Subcutaneous abdominal adipose tissue (tissue), 5 donors: ENCODE results near the gene RGS12.
A peak's percentile ranks its signal among the peaks of the same experiment; 100 is the strongest.

Experiments used
- H3K27ac ChIP-seq: one replicate; pipeline ENCODE4 v1.7.0; 2013; ENCODE audit warnings: low read depth, mild to moderate bottlenecking, inconsistent platforms, low read length, moderate library complexity
- H3K27me3 ChIP-seq, 5 donors: one replicate each; pipeline ENCODE4 v1.7.0; 2013; ENCODE audit warnings: low read length in 5 of 5, inconsistent platforms in 1 of 5; ENCODE audit not compliant: control insufficient read depth in 5 of 5, insufficient read depth in 4 of 5
- H3K36me3 ChIP-seq, 5 donors: one replicate each; pipeline ENCODE4 v1.7.0; 2013; ENCODE audit warnings: low read length in 5 of 5; ENCODE audit not compliant: control insufficient read depth in 5 of 5, insufficient read depth in 5 of 5
- H3K4me1 ChIP-seq, 5 donors: one replicate each; pipeline ENCODE4 v1.7.0; 2013; ENCODE audit warnings: low read length in 5 of 5, mild to moderate bottlenecking in 3 of 5, moderate library complexity in 1 of 5; ENCODE audit not compliant: control insufficient read depth in 5 of 5, insufficient read depth in 5 of 5
- H3K4me3 ChIP-seq, 5 donors: one replicate each; pipeline ENCODE4 v1.7.0; 2013; ENCODE audit warnings: low read length in 5 of 5, low read depth in 1 of 5
- H3K9ac ChIP-seq, 5 donors: one replicate each; pipeline ENCODE4 v1.7.0; 2013; ENCODE audit warnings: low read length in 5 of 5, mild to moderate bottlenecking in 4 of 5, moderate library complexity in 3 of 5
- H3K9me3 ChIP-seq, 5 donors: one replicate each; pipeline ENCODE4 v1.7.0; 2013; ENCODE audit warnings: low read length in 5 of 5; ENCODE audit not compliant: control insufficient read depth in 5 of 5
- donor health status: healthy.
- donor health status: healthy.
- donor health status: healthy.
- donor health status: healthy.
- donor health status: healthy.

RGS12 gene

DNA sequence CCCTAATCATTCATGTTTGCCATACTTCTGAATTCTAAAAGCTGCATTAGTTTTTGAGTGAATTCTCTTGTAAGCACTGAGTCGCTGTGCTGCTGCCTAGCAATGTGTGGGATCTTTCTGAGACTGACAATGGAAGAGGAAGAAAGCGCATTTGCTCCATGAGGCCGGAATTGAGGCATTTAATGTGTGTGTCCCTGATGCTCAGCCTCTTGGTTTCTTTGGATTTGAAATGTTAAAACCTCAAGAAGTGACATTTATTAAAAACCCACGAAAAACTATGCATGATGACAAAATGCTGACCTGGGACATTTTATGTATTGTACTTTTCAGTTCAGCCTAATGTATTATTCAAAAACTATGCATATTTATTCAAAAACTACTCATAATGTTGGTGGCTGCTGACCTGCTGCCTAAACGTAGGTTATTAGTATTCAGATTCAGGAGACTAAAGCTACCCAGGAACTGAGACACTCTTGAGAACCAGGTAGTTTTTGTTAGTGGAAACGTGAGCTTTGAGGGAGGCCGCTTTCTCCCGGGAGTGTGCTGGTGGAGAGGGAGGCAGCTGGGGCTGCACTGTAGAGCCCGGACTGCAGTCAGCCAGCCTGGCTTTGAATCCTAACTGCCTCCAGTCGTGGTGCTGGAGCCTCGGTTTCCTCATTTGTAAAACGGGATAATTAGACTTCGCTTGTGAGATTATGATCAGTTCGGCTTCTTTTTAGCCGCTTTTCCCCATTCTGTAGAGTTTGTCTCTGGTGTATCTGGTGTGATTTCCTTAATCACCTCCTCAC lies 11.3 kb downstream of the RGS12 start:
- Histone ChIP-seq H3K9ac (peak overlapping the region in 2 of 5 donors; percentile 20 to 54), H3K36me3 (no peaks in the 10 kb centered on the region), H3K9me3 (no peaks in the 10 kb centered on the region), H3K27ac (no peak overlapping the region), H3K4me3 (peak overlapping the region in 4 of 5 donors; percentile 28 to 61 (median 49)), H3K4me1 (peaks cover 15 to 42% (median 34%) of the 10 kb centered on the region in 5 donors), H3K27me3 (no peaks in the 10 kb centered on the region)

DNA sequence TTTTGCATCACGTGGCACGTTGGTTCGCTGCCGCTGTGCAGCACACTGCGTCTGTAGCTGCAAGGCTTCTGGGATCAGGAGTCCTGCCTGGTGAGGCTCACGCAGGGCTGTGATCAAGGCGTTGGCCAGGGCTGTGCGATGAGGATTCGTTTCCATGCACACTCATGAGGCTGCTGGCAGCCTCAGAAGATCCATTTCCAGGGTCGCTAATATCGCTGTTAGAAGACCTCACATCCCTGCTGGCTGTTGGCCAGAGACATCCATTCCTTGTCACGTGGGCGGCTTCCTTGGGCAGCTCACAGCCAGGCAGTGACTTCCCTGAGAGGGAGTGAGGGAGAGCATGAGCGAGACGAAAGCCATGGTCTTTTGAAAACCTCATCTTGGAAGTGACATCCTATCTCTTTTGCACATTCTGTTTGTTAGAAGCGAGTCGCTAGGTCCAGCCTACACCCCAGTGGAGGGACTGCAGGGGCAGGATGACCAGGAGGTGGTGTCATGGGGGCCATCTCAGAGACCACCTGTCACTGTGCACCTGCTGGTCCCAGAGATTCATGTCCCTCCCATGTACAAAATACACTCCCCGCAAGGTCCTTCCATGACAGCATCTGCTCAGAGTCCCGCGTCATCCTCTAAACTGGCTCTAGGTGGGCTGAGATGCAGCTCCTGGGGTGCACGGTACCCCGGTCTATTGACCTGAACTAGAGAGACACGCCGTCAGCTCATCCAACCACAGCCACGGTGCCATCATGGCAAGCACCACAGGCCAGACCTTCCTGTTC lies 12.2 kb downstream of the RGS12 start:
- Histone ChIP-seq H3K27ac (no peak overlapping the region), H3K4me3 (peak overlapping the region; percentile 24 to 61 (median 45)), H3K36me3 (no peaks in the 10 kb centered on the region), H3K9ac (peak overlapping the region in 3 of 5 donors; percentile 6 to 54 (median 20)), H3K9me3 (no peaks in the 10 kb centered on the region), H3K4me1 (peaks cover 15 to 42% (median 25%) of the 10 kb centered on the region in 5 donors), H3K27me3 (no peaks in the 10 kb centered on the region)

DNA sequence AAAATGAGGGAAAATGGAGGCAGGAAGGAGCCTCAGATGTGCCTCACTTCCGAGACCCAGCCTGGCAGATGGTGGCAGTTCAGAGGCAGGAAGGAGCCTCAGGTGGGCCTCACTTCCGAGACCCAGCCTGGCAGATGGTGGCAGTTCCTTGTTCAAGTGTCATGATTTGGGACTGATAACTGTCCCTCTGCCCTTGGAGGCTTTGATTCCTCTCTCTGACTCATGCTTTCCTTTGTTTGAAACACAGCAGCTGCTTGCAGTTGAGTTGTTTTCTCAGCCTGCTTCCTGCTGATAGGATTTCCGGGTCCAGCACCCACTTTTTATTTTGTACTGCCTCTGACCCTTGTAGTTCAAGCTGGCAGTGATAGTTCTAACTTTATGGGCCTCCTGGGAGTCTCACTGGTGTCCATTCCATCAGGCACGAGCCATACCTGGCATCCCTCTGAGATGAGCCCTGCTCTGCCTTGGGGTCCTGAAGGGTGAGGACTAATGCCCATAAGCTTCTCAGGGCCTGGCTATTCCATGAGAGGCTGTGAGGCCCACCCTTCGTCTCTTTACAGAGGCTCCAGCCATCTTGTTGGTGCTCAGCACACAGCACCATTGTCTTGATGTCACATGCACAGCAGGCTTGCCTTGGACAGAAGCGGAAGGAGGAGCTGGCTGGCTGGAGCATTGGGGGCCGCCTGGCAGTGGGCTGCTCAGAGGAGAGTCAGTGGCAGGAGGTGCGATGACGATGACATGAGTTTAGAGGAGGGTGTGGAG lies 13.0 kb downstream of the RGS12 start:
- H3K27me3 ChIP-seq = no peaks in the 10 kb centered on the region
- no peak overlapping the region for H3K4me3 ChIP-seq
- no peaks in the 10 kb centered on the region for H3K36me3 ChIP-seq
- H3K27ac ChIP-seq = no peak overlapping the region
- H3K9me3 ChIP-seq = no peaks in the 10 kb centered on the region
- H3K4me1 ChIP-seq = peaks cover 15 to 42% (median 28%) of the 10 kb centered on the region in 5 donors
- H3K9ac ChIP-seq = no peak overlapping the region

DNA sequence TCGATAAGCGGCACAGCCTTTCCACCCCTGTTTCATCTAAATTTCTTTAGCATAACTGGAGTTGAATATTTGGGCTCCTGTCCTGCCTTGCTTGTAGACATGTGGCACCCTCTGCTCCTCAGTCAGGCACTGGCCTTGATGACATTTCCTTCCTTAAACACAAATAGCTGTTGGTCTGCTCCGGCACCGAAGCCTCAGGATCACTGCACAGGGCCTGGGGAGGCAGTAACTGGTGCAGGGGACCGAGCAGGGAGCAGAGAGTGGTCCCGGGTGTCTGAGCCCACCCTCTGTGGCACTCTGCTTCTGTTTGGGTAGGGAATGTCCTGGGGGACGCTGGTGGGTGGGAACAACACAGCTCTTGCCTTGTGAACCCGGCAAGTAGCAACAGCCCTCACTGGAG lies 13.6 kb downstream of the RGS12 start:
- no peaks in the 10 kb centered on the region for H3K36me3 ChIP-seq
- no peak overlapping the region for H3K27ac ChIP-seq
- peaks cover 15 to 42% (median 28%) of the 10 kb centered on the region in 5 donors for H3K4me1 ChIP-seq
- H3K9me3 ChIP-seq = no peaks in the 10 kb centered on the region
- no peak overlapping the region for H3K4me3 ChIP-seq
- no peak overlapping the region for H3K9ac ChIP-seq
- no peaks in the 10 kb centered on the region for H3K27me3 ChIP-seq

DNA sequence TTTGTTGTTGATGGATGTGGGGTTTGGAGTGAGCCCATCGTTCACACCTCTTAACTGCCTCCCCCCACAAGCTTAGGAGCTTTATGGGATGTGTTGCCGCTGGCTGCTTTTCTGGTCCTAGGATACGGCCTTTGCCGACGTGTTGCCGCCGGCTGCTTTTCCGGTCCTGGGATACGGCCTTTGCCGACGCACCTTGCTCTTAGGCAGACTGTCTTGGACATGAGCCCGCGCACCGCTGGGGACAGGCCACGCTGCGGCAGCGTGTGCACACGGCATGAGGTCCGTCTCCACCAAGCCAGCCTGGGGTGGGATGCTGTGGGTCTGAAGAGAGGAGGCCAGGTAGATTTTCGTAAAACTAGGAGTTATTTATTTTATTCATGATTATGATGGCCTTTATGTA lies 14.2 kb downstream of the RGS12 start:
- Histone ChIP-seq H3K36me3 (no peaks in the 10 kb centered on the region), H3K27ac (no peak overlapping the region), H3K9ac (no peak overlapping the region), H3K9me3 (no peaks in the 10 kb centered on the region), H3K4me3 (no peak overlapping the region), H3K4me1 (peaks cover 15 to 40% (median 28%) of the 10 kb centered on the region in 5 donors), H3K27me3 (no peaks in the 10 kb centered on the region)

DNA sequence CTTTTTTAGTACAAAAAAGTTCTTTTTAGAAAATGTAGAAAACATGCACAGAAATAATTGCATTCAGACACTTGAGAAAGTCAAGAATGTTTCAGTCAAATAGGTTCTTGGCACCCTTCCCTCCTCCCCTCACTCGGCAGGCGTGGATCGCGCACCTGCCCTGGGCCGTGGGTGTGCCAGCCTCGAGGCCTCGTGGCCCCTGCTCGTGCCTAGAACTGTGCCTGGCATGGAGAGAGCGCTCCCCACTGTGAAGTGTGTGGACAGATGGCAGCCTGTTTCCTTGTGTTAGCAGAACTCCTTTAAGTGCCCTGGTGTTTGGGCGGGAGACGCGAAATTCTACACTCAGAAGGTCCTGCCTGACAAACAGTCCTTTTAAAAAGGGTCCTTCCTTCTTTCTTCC lies 14.7 kb downstream of the RGS12 start:
- Histone ChIP-seq H3K27ac (no peak overlapping the region), H3K9ac (no peak overlapping the region), H3K4me1 (peaks cover 15 to 37% (median 28%) of the 10 kb centered on the region in 5 donors), H3K27me3 (no peaks in the 10 kb centered on the region), H3K36me3 (no peaks in the 10 kb centered on the region), H3K4me3 (no peak overlapping the region), H3K9me3 (no peaks in the 10 kb centered on the region)

DNA sequence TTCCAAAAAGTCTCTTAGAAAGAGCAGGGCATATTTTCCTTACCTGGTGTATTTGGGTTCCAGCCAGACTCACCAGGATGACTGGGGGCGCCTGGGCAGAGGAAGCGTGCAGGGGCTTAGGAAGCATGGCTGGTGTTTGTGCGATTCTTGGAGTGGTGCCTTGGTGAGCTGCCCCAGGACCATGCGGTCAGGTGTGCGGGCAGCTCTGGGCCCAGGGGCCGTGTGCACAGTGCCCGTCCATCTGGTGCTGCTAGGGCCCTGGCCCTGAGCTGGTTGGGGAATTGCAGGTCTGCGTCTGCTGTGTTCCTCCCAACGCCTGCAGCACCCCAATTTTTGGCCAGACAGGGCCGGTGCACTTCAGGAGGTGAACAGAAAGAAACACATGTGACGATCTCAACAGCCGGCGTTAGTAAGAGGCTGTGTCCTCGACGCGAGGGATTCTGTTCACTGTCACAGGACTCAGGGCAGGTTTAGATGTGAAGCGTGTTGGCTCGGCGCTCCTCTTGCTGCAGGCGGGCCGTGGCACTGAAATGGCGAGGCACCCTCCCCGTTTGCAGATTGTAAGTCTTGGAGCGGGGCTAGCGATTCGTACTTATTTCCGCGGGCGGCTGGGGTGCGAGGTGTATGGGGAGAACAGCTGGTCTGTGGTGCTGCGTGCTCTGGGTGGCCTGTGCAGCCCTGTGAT lies 15.2 kb downstream of the RGS12 start:
- no peaks in the 10 kb centered on the region for H3K9me3 ChIP-seq
- peaks cover 15 to 34% (median 28%) of the 10 kb centered on the region in 5 donors for H3K4me1 ChIP-seq
- H3K9ac ChIP-seq = no peak overlapping the region
- H3K36me3 ChIP-seq = no peaks in the 10 kb centered on the region
- H3K27me3 ChIP-seq = no peaks in the 10 kb centered on the region
- H3K4me3 ChIP-seq = no peak overlapping the region
- H3K27ac ChIP-seq = no peak overlapping the region

DNA sequence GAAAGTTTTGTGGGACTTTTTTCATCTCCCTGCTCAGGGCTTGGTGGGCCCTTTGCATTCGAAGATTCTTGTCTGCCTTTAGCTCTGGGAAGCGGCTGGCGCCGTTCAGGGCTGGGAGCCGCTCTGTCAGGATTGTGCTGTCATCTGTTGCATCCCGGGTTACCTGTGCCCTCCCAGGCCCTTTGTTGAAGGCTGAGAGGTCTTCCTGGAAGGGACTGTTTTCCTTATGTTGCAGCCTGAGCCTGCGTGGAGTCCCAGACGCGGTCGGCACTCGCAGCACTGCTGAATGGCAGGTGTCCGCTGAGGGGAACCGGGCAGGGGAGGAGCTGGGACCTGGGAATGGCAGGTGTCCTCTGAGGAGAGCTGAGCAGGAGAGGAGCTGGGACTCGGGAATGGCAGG lies 15.9 kb downstream of the RGS12 start:
- Histone ChIP-seq H3K4me3 (no peak overlapping the region), H3K9ac (no peak overlapping the region), H3K36me3 (peaks cover 0 to 3% (median 0%) of the 10 kb centered on the region in 5 donors), H3K9me3 (no peaks in the 10 kb centered on the region), H3K27ac (no peak overlapping the region), H3K4me1 (peaks cover 15 to 31% (median 27%) of the 10 kb centered on the region in 5 donors), H3K27me3 (no peaks in the 10 kb centered on the region)

DNA sequence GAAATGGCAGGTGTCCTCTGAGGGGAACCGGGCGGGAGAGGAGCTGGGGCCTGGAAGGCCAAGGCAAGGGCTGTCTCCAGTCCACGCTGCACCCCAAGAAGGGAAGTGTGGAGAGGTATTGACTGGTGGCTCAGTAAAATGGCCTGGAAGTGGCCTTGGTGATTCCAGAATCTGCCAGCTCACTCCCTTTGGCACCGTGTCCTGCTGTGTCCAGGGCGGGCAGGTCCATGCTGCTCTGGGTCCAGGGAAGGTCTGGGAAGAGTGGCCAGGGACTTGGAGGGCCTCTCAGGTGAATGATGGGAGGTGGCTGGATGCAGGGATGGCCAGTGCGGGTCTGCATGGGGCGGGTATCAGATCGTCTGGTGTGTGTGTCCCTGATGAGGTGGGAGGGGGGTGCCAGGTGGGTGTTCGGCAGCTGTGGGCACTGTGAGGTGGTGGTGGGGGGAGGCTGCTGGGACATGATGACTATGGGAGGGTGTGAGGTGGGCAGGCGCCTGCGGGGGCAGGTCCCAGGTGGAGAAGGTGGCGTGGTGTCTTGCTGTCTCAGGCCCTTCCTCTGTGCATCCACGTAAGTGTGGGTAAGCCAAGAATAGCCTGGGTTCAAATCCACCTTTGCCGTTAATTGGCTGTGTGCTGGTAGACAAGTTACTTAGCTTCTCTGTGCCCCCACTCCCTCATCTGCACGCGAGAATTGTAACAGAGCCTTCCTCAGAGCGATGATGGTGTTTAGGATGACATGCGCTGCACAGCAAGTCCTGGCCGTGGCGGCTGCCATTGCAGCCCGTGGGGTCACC lies 17.7 kb downstream of the RGS12 start:
- no peak overlapping the region for H3K27ac ChIP-seq
- no peaks in the 10 kb centered on the region for H3K9me3 ChIP-seq
- peaks cover 0 to 8% (median 0%) of the 10 kb centered on the region in 5 donors for H3K36me3 ChIP-seq
- H3K4me3 ChIP-seq = no peak overlapping the region
- no peak overlapping the region for H3K9ac ChIP-seq
- H3K27me3 ChIP-seq = no peaks in the 10 kb centered on the region
- peaks cover 7 to 18% (median 16%) of the 10 kb centered on the region in 5 donors for H3K4me1 ChIP-seq
